Suprapubic skin (tissue), 4 donors: ENCODE results near the gene NCOA1.

Experiments used
- CTCF ChIP-seq, 2 donors: fragments of 200-600 bp in 1 of 2; fragments of 450-650 bp in 1 of 2; sonication (generic) in 1 of 2; IDR thresholded peaks; one replicate each; pipeline ENCODE4 v1.5.1; 2016 to 2019; ENCODE audit warnings: antibody characterized with exemption in 2 of 2, mild to moderate bottlenecking in 1 of 2, moderate library complexity in 1 of 2
- EP300 ChIP-seq: sonication (generic); formaldehyde crosslinking; IDR thresholded peaks from one replicate; pipeline ENCODE4 v1.6.1; 2017; ENCODE audit warnings: antibody characterized with exemption
- POLR2A ChIP-seq, 2 donors: fragments of 450-650 bp; IDR thresholded peaks; one replicate each; pipeline ENCODE4 v1.6.1; 2017; ENCODE audit warnings: antibody characterized with exemption in 2 of 2, mild to moderate bottlenecking in 2 of 2, moderate library complexity in 2 of 2
- POLR2AphosphoS5 ChIP-seq, 3 donors: sonication (generic); formaldehyde crosslinking; IDR thresholded peaks; one replicate each; pipeline ENCODE4 v1.6.1; 2017; ENCODE audit warnings: antibody characterized with exemption in 3 of 3

- TF ChIP-seq EP300, result no peak
- no peak for TF ChIP-seq POLR2A (IDR thresholded peaks at IDR 0.05)
- no peak for TF ChIP-seq CTCF (IDR thresholded peaks at IDR 0.05)
- TF ChIP-seq POLR2AphosphoS5 (IDR thresholded peaks at IDR 0.05), result no peak
These were observed 220.8 kb downstream of the NCOA1 start for GRCh38 chr2:24711865-24712264.
